HFF-Myc (cell line): ENCODE results near the gene RTBDN.
A peak's percentile ranks its signal among the peaks of the same experiment; 100 is the strongest.
"Not testable (repeated sequence)": the region's sequence is repeated elsewhere in the genome, so short reads cannot be mapped to it uniquely, and the experiment has no call there.

Experiments used
- DNase-seq: peaks from one replicate; pipeline ENCODE4 v3.0.0-alpha.2; 2011; ENCODE audit warnings: low read depth; ENCODE audit errors: extremely low read depth
- H3K4me3 ChIP-seq: replicated peaks from 2 replicates; pipeline ENCODE4 v1.5.1; 2011; ENCODE audit warnings: low read depth, mild to moderate bottlenecking, control low read depth, low read length
- TF ChIP-seq, protein P1 (sequence below): IDR thresholded peaks from 2 replicates; pipeline ENCODE4 v1.5.1; 2012; ENCODE audit warnings: mild to moderate bottlenecking, low read depth, low read length, control low read depth; ENCODE audit errors: missing control alignments

Gene RTBDN

GRCh38 chr19:12833738-12834565 is 427 bp downstream of the RTBDN start:
- DNase-seq = no peak
- TF ChIP-seq, protein P1, sequence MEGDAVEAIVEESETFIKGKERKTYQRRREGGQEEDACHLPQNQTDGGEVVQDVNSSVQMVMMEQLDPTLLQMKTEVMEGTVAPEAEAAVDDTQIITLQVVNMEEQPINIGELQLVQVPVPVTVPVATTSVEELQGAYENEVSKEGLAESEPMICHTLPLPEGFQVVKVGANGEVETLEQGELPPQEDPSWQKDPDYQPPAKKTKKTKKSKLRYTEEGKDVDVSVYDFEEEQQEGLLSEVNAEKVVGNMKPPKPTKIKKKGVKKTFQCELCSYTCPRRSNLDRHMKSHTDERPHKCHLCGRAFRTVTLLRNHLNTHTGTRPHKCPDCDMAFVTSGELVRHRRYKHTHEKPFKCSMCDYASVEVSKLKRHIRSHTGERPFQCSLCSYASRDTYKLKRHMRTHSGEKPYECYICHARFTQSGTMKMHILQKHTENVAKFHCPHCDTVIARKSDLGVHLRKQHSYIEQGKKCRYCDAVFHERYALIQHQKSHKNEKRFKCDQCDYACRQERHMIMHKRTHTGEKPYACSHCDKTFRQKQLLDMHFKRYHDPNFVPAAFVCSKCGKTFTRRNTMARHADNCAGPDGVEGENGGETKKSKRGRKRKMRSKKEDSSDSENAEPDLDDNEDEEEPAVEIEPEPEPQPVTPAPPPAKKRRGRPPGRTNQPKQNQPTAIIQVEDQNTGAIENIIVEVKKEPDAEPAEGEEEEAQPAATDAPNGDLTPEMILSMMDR = no peak
- peak overlapping the region; percentile 36 for H3K4me3 ChIP-seq

GRCh38 chr19:12833418-12833737 is 1.0 kb downstream of the RTBDN start:
- TF ChIP-seq, protein P1 = no peak
- no peak for DNase-seq
- H3K4me3 ChIP-seq = no peak overlapping the region

DNA sequence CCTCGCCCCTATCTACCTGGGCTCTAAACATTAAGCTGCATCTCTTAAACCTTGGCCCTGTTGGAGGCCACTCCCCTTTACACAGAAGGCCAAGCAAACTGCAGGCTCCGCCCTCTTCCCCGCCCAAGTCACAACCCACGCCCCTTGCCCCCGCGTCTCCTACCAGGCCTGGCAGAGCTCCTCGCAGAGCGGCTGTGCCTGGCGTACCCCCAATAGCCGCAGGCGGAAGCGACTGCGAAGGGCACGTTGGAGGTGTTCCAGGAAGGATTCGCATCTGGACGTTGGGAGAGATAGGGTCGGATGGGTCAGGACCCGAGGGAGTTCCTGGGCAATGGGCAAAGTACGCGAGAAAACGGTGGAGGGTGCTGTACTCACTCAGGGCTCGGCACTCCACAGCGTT is 5.9 kb downstream of the RTBDN start:
- TF ChIP-seq, protein P1 = no peak
- DNase-seq = no peak
- H3K4me3 ChIP-seq = no peak overlapping the region

DNA sequence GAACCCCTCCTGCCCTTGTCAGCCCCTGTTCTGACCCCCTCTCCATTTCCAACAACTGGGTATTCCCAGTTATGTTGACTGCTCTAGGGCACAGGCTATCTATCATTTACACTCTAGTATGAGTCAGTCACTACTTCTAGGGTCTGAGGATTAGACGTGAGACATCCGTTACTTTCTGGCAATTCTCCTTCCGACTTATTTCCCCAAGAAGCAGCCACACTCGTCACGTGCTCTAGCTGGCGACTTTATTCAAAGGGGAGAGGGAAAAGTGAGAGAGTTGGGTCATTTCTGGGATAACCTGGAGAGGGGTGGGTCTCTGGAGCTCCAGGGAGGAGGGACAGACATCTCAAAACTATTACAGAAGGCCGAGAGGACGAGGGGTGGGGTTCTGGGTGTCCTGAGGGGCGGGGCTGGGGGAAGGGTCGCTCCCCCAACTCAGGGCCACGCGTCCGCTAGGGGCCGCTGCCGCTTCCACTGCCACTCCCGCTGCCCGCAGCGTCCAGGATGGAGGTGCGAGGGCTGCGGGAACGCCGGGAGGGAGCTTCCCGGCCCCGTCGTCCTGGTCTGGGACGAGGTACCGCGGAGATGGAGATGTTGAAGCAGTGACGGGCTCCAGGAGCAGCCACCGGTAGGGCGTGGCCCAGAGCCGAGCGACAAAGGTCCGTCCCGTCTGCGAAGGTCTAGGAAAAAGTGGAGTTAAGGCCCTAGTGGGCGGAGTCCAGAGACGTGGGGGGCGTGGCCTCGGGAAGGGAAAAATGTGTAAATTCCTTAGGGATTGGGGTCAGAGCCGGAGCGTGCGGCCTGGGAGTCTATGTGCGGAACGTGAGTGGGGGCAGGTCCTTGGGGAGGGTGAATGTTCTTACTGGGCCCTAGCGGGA is 8.9 kb downstream of the RTBDN start:
- DNase-seq = no peak
- TF ChIP-seq, protein P1 = peak; percentile 46
- no peak overlapping the region for H3K4me3 ChIP-seq

- no peak overlapping the region for H3K4me3 ChIP-seq
- TF ChIP-seq, protein P1 = no peak
- no peak for DNase-seq
These were observed 12.6 kb downstream of the RTBDN start for GRCh38 chr19:12821761-12822160.

- H3K4me3 ChIP-seq, DNase-seq: not testable (repeated sequence)
These were observed 16.6 kb downstream of the RTBDN start for GRCh38 chr19:12817810-12818209.

GRCh38 chr19:12817188-12817587 is 17.2 kb downstream of the RTBDN start:
- not testable (repeated sequence) for DNase-seq, H3K4me3 ChIP-seq
